PC-9 (cell line): ENCODE data around the gene ZNF629. TPM values are rescaled to one million over a fixed set of nuclear protein-coding genes. Genes with fewer than 3 reads are reported as not detected.

Experiments
- BruUV-seq: library from RNA; stranded (reverse); fragments of 400-500 nt; replicated peaks from 2 replicates; lab custom pipeline; 2021; lab: Mats Ljungman, UMichigan
- CTCF ChIA-PET: fragments of 300-600 bp; sonication (Branson Sonifier 250); formaldehyde crosslinking; loops from one replicate; lab custom pipeline; 2022; ENCODE audit warnings: antibody characterized with exemption; lab: Charles Lee
- POLR2A ChIA-PET: fragments of 300-600 bp; sonication (Branson Sonifier 250); formaldehyde crosslinking; loops from one replicate; lab custom pipeline; 2022; ENCODE audit warnings: antibody characterized with exemption; ENCODE audit not compliant: unreplicated experiment; lab: Charles Lee
- DNase-seq, 2 experiments: peaks; one replicate each; pipeline versions ENCODE4 v3.0.0 to v3.0.0-alpha.2; 2015 to 2022; ENCODE audit warnings: mixed read lengths in 1 of 2
- H2AFZ ChIP-seq: fragments of 200-600 bp; sonication (generic); 2 replicates; pipeline ENCODE4 v1.8.1; 2017; ENCODE audit warnings: antibody characterized with exemption
- H3F3A ChIP-seq: fragments of 200-600 bp; sonication (generic); 2 replicates; pipeline ENCODE4 v1.8.1; 2017; ENCODE audit warnings: antibody characterized with exemption, mild to moderate bottlenecking, low read depth; ENCODE audit not compliant: insufficient read depth
- H3K27ac ChIP-seq: fragments of 200-600 bp; sonication (generic); 2 replicates; pipeline ENCODE4 v1.6.1; 2016; ENCODE audit warnings: mixed run types
- H3K27me3 ChIP-seq: fragments of 200-600 bp; sonication (generic); 2 replicates; pipeline ENCODE4 v1.6.1; 2016; ENCODE audit warnings: low read depth, mixed run types; ENCODE audit not compliant: insufficient read depth
- H3K36me3 ChIP-seq: fragments of 200-600 bp; sonication (generic); 2 replicates; pipeline ENCODE4 v1.6.1; 2016; ENCODE audit warnings: low read depth, mixed run types
- H3K4me1 ChIP-seq: fragments of 200-600 bp; sonication (generic); replicated peaks from 2 replicates; pipeline ENCODE4 v1.6.1; 2016; ENCODE audit warnings: mixed run types; ENCODE audit not compliant: insufficient read depth
- H3K4me2 ChIP-seq: fragments of 200-600 bp; sonication (generic); 2 replicates; pipeline ENCODE4 v1.6.1; 2017; ENCODE audit warnings: mixed run types
- H3K4me3 ChIP-seq: fragments of 200-600 bp; sonication (generic); 2 replicates; pipeline ENCODE4 v1.6.1; 2016; ENCODE audit warnings: mixed run types
- H3K79me2 ChIP-seq: fragments of 200-600 bp; sonication (generic); 2 replicates; pipeline ENCODE4 v1.6.1; 2017; ENCODE audit warnings: low read depth, mixed run types
- H3K9me2 ChIP-seq: fragments of 200-600 bp; sonication (generic); 2 replicates; pipeline ENCODE4 v1.8.1; 2017; ENCODE audit warnings: mild to moderate bottlenecking; ENCODE audit not compliant: insufficient read depth
- H3K9me3 ChIP-seq: fragments of 200-600 bp; sonication (generic); 2 replicates; pipeline ENCODE4 v1.8.1; 2016; ENCODE audit warnings: low read depth; ENCODE audit not compliant: insufficient read depth
- H4K20me1 ChIP-seq: fragments of 200-600 bp; sonication (generic); 2 replicates; pipeline ENCODE4 v1.8.1; 2017; ENCODE audit not compliant: insufficient read depth
- CTCF ChIP-seq: fragments of 200-600 bp; sonication (generic); conservative IDR thresholded peaks from 2 replicates; pipeline ENCODE4 v1.6.1; 2017; ENCODE audit warnings: mixed run types, antibody characterized with exemption, mild to moderate bottlenecking, moderate library complexity
- EZH2 ChIP-seq: fragments of 200-600 bp; sonication (generic); IDR thresholded peaks from 2 replicates; pipeline ENCODE4 v1.8.0; 2017; ENCODE audit warnings: antibody characterized with exemption, low read depth
- intact Hi-C: fragments of 100-400 bp; cut with micrococcal nuclease; formaldehyde crosslinking; loops from one replicate; pipeline ENCODE4 v1.10.0; 2022; ENCODE audit not compliant: unreplicated experiment
- total RNA-seq: library from RNA; stranded (reverse); gene quantifications from 2 replicates; pipeline ENCODE4 v1.2.3, GENCODE V29; 2021

Gene ZNF629
- total RNA-seq, 1 experiment from 2014 or later, result 25.6 TPM

- Histone ChIP-seq H4K20me1 (peaks cover 14% of the 10 kb centered on the region), H2AFZ (no peak overlapping the region), H3K4me2 (no peak overlapping the region), H3K4me1 (peaks cover 2% of the 10 kb centered on the region), H3K36me3 (peaks cover 61% of the 10 kb centered on the region), H3K9me2 (no peaks in the 10 kb centered on the region), H3K27me3 (no peaks in the 10 kb centered on the region), H3F3A (peaks cover 19% of the 10 kb centered on the region; the same call in 1 of the 2 replicates), H3K27ac (no peak overlapping the region), H3K79me2 (peaks cover 10% of the 10 kb centered on the region), H3K4me3 (no peak overlapping the region), H3K9me3 (no peaks in the 10 kb centered on the region)
- TF ChIP-seq EZH2, result no peak
- no peak for TF ChIP-seq CTCF
- intact Hi-C loops, result loop anchor here (10.0 kb wide), 1 partner anchor 214 kb away; the partner anchor contains the start of gene ZNF764
- DNase-seq, result no peak
- CTCF ChIA-PET, result no interaction called here
- TSS peak; percentile 20 for BruUV-seq
- POLR2A ChIA-PET, result no interaction called here
Measured at GRCh38 chr16:30768583-30769181, 18.3 kb downstream of the ZNF629 start.

GRCh38 chr16:30767767-30768465 is 19.1 kb downstream of the ZNF629 start:
- H3K27me3 ChIP-seq, result no peaks in the 10 kb centered on the region
- peaks cover 66% of the 10 kb centered on the region for H3K36me3 ChIP-seq
- no peak overlapping the region for H3K4me3 ChIP-seq
- H4K20me1 ChIP-seq, result peaks cover 14% of the 10 kb centered on the region
- no peaks in the 10 kb centered on the region for H3K9me3 ChIP-seq
- ChIA-PET POLR2A (no interaction called here), CTCF (interaction anchor here (0.6 kb wide), 1 partner anchor 173 kb away, joined by 3 read pairs; no protein-coding TSS in a partner anchor)
- intact Hi-C loops, result loop anchor here (10.0 kb wide), 1 partner anchor 213 kb away; the partner anchor contains the start of gene ZNF764
- H3K4me1 ChIP-seq, result peaks cover 10% of the 10 kb centered on the region
- peaks cover 18% of the 10 kb centered on the region for H3K79me2 ChIP-seq
- no peak for DNase-seq
- H2AFZ ChIP-seq, result no peak overlapping the region
- H3K27ac ChIP-seq, result no peak overlapping the region
- no peak overlapping the region for H3K4me2 ChIP-seq
- TF ChIP-seq EZH2 (no peak), CTCF (no peak)
- H3K9me2 ChIP-seq, result no peaks in the 10 kb centered on the region
- no TSS peak for BruUV-seq
- peaks cover 15% of the 10 kb centered on the region; the same call in 1 of the 2 replicates for H3F3A ChIP-seq

- Histone ChIP-seq H3F3A (peaks cover 18% of the 10 kb centered on the region; the same call in 1 of the 2 replicates), H3K79me2 (peaks cover 25% of the 10 kb centered on the region), H3K9me2 (no peaks in the 10 kb centered on the region), H3K4me1 (peaks cover 13% of the 10 kb centered on the region), H3K27me3 (no peaks in the 10 kb centered on the region), H3K4me3 (no peak overlapping the region), H3K9me3 (no peaks in the 10 kb centered on the region), H2AFZ (no peak overlapping the region), H3K4me2 (no peak overlapping the region), H4K20me1 (peaks cover 14% of the 10 kb centered on the region), H3K36me3 (peaks cover 60% of the 10 kb centered on the region), H3K27ac (no peak overlapping the region)
- ChIA-PET POLR2A (interaction anchor here (0.5 kb wide), 1 partner anchor 141 kb away, joined by 5 read pairs; no protein-coding TSS in a partner anchor), CTCF (interaction anchor here (0.6 kb wide), 1 partner anchor 174 kb away, joined by 3 read pairs; no protein-coding TSS in a partner anchor)
- intact Hi-C loops, result loop anchor here (10.0 kb wide), 1 partner anchor 212 kb away; the partner anchor contains the start of gene ZNF764
- BruUV-seq, result no TSS peak
- TF ChIP-seq CTCF, result no peak
- TF ChIP-seq EZH2, result no peak
- DNase-seq, result no peak
Measured at GRCh38 chr16:30766933-30767284, 20.1 kb downstream of the ZNF629 start.
